IgD-negative memory B cell (primary cell): ENCODE results near the gene DKK3. TPM values are rescaled to one million over a fixed set of nuclear protein-coding genes. Genes with fewer than 3 reads are reported as not detected.

Source experiments
- H3K27ac Mint-ChIP-seq, 3 donors: one replicate each; pipeline ENCODE4 v1.8.0; 2020 to 2022; ENCODE audit warnings: mild to moderate bottlenecking in 3 of 3, mixed read lengths in 3 of 3, moderate library complexity in 1 of 3
- H3K27me3 Mint-ChIP-seq: one replicate; pipeline ENCODE4 v1.8.0; 2021; ENCODE audit warnings: mixed read lengths
- H3K36me3 Mint-ChIP-seq: one replicate; pipeline ENCODE4 v1.8.0; 2020; ENCODE audit warnings: mild to moderate bottlenecking, mixed read lengths
- H3K4me1 Mint-ChIP-seq, 3 donors: one replicate each; pipeline ENCODE4 v1.8.0; 2020 to 2022; ENCODE audit warnings: mixed read lengths in 3 of 3, mild to moderate bottlenecking in 1 of 3
- H3K4me3 Mint-ChIP-seq, 4 donors: one replicate each; pipeline ENCODE4 v1.8.0; 2020 to 2022; ENCODE audit warnings: mild to moderate bottlenecking in 4 of 4, mixed read lengths in 4 of 4, moderate library complexity in 3 of 4
- H3K9me3 Mint-ChIP-seq, 3 donors: one replicate each; pipeline ENCODE4 v1.8.0; 2020 to 2021; ENCODE audit warnings: mixed read lengths in 3 of 3, mild to moderate bottlenecking in 1 of 3
- polyA plus RNA-seq: library from polyadenylated mRNA; unstranded; fragments of 300-500 nt; fragmentation: Illumina TruSeq; gene quantifications from one replicate; pipeline ENCODE4 v1.2.3, GENCODE V29; 2021

DKK3 gene
- polyA plus RNA-seq, 1 donor from 2014 or later, result not detected

GRCh38 chr11:12019337-12019736 is 10.9 kb upstream of the DKK3 start:
- no peaks in the 10 kb centered on the region for H3K4me1 Mint-ChIP-seq
- no peaks in the 10 kb centered on the region for H3K36me3 Mint-ChIP-seq
- no peak overlapping the region for H3K27ac Mint-ChIP-seq
- peaks cover 2 to 8% (median 6%) of the 10 kb centered on the region in 3 donors for H3K9me3 Mint-ChIP-seq
- peaks cover 30% of the 10 kb centered on the region for H3K27me3 Mint-ChIP-seq
- H3K4me3 Mint-ChIP-seq, result no peak overlapping the region

- H3K9me3 Mint-ChIP-seq, result peaks cover 0 to 5% (median 0%) of the 10 kb centered on the region in 3 donors
- H3K4me3 Mint-ChIP-seq, result no peak overlapping the region
- no peaks in the 10 kb centered on the region for H3K4me1 Mint-ChIP-seq
- H3K27me3 Mint-ChIP-seq, result peaks cover 26% of the 10 kb centered on the region
- H3K27ac Mint-ChIP-seq, result no peak overlapping the region
- H3K36me3 Mint-ChIP-seq, result no peaks in the 10 kb centered on the region
Observed at GRCh38 chr11:12017865-12018453, 9.5 kb upstream of the DKK3 start.

- no peaks in the 10 kb centered on the region for H3K36me3 Mint-ChIP-seq
- H3K9me3 Mint-ChIP-seq, result no peaks in the 10 kb centered on the region
- no peak overlapping the region for H3K4me3 Mint-ChIP-seq
- H3K4me1 Mint-ChIP-seq, result no peaks in the 10 kb centered on the region
- peak overlapping the region in 1 of 3 donors; percentile 6 for H3K27ac Mint-ChIP-seq
- peaks cover 20% of the 10 kb centered on the region for H3K27me3 Mint-ChIP-seq
Observed at GRCh38 chr11:12017243-12017678, 8.8 kb upstream of the DKK3 start.

- Mint-ChIP-seq H3K4me1 (no peaks in the 10 kb centered on the region), H3K9me3 (no peaks in the 10 kb centered on the region), H3K27ac (no peak overlapping the region), H3K27me3 (peaks cover 22% of the 10 kb centered on the region), H3K36me3 (no peaks in the 10 kb centered on the region), H3K4me3 (no peak overlapping the region)
Observed at GRCh38 chr11:12016246-12016645, 7.8 kb upstream of the DKK3 start.

GRCh38 chr11:12015486-12015885 is 7.1 kb upstream of the DKK3 start:
- H3K9me3 Mint-ChIP-seq, result no peaks in the 10 kb centered on the region
- H3K36me3 Mint-ChIP-seq, result no peaks in the 10 kb centered on the region
- H3K27ac Mint-ChIP-seq, result no peak overlapping the region
- no peaks in the 10 kb centered on the region for H3K4me1 Mint-ChIP-seq
- H3K4me3 Mint-ChIP-seq, result no peak overlapping the region
- peaks cover 24% of the 10 kb centered on the region for H3K27me3 Mint-ChIP-seq

- H3K27ac Mint-ChIP-seq, result no peak overlapping the region
- H3K4me1 Mint-ChIP-seq, result no peaks in the 10 kb centered on the region
- no peaks in the 10 kb centered on the region for H3K36me3 Mint-ChIP-seq
- no peaks in the 10 kb centered on the region for H3K9me3 Mint-ChIP-seq
- H3K4me3 Mint-ChIP-seq, result no peak overlapping the region
- H3K27me3 Mint-ChIP-seq, result peaks cover 32% of the 10 kb centered on the region
Observed at GRCh38 chr11:12013781-12014180, 5.4 kb upstream of the DKK3 start.

GRCh38 chr11:12009617-12010321 is 1.3 kb upstream of the DKK3 start:
- peak overlapping the region in 1 of 3 donors; percentile 64 for H3K27ac Mint-ChIP-seq
- no peaks in the 10 kb centered on the region for H3K9me3 Mint-ChIP-seq
- H3K4me3 Mint-ChIP-seq, result peak overlapping the region in 3 of 4 donors; percentile 16 to 87 (median 72)
- H3K27me3 Mint-ChIP-seq, result peaks cover 49% of the 10 kb centered on the region
- no peaks in the 10 kb centered on the region for H3K4me1 Mint-ChIP-seq
- no peaks in the 10 kb centered on the region for H3K36me3 Mint-ChIP-seq

GRCh38 chr11:12008790-12009616 is 577 bp upstream of the DKK3 start:
- H3K9me3 Mint-ChIP-seq, result no peaks in the 10 kb centered on the region
- peak overlapping the region in 3 of 4 donors; percentile 41 to 87 (median 72) for H3K4me3 Mint-ChIP-seq
- no peaks in the 10 kb centered on the region for H3K36me3 Mint-ChIP-seq
- H3K27me3 Mint-ChIP-seq, result peaks cover 54% of the 10 kb centered on the region
- H3K27ac Mint-ChIP-seq, result peak overlapping the region in 1 of 3 donors; percentile 64
- H3K4me1 Mint-ChIP-seq, result no peaks in the 10 kb centered on the region

GRCh38 chr11:12007230-12007593 is 1.2 kb downstream of the DKK3 start:
- Mint-ChIP-seq H3K27ac (no peak overlapping the region), H3K4me3 (peak overlapping the region in 1 of 4 donors; percentile 70), H3K36me3 (no peaks in the 10 kb centered on the region), H3K27me3 (peaks cover 56% of the 10 kb centered on the region), H3K9me3 (no peaks in the 10 kb centered on the region), H3K4me1 (no peaks in the 10 kb centered on the region)

GRCh38 chr11:12006552-12007229 is 1.7 kb downstream of the DKK3 start:
- Mint-ChIP-seq H3K9me3 (no peaks in the 10 kb centered on the region), H3K4me3 (no peak overlapping the region), H3K27me3 (peaks cover 56% of the 10 kb centered on the region), H3K36me3 (no peaks in the 10 kb centered on the region), H3K27ac (no peak overlapping the region), H3K4me1 (no peaks in the 10 kb centered on the region)

- H3K27me3 Mint-ChIP-seq, result peaks cover 47% of the 10 kb centered on the region
- H3K4me1 Mint-ChIP-seq, result no peaks in the 10 kb centered on the region
- no peak overlapping the region for H3K27ac Mint-ChIP-seq
- no peak overlapping the region for H3K4me3 Mint-ChIP-seq
- H3K36me3 Mint-ChIP-seq, result no peaks in the 10 kb centered on the region
- H3K9me3 Mint-ChIP-seq, result no peaks in the 10 kb centered on the region
Observed at GRCh38 chr11:12005476-12005875, 3.0 kb downstream of the DKK3 start.

- Mint-ChIP-seq H3K27me3 (peaks cover 43% of the 10 kb centered on the region), H3K36me3 (no peaks in the 10 kb centered on the region), H3K4me3 (no peak overlapping the region), H3K4me1 (no peaks in the 10 kb centered on the region), H3K9me3 (no peaks in the 10 kb centered on the region), H3K27ac (no peak overlapping the region)
Observed at GRCh38 chr11:12005061-12005460, 3.4 kb downstream of the DKK3 start.

- H3K27ac Mint-ChIP-seq, result no peak overlapping the region
Observed at GRCh38 chr11:12003815-12004214, 4.6 kb downstream of the DKK3 start.

GRCh38 chr11:12003336-12003735 is 5.1 kb downstream of the DKK3 start:
- H3K36me3 Mint-ChIP-seq, result no peaks in the 10 kb centered on the region
- peaks cover 37% of the 10 kb centered on the region for H3K27me3 Mint-ChIP-seq
- no peak overlapping the region for H3K4me3 Mint-ChIP-seq
- no peak overlapping the region for H3K27ac Mint-ChIP-seq
- no peaks in the 10 kb centered on the region for H3K9me3 Mint-ChIP-seq
- peaks cover 0 to 6% (median 0%) of the 10 kb centered on the region in 3 donors for H3K4me1 Mint-ChIP-seq

More at GRCh38 chr11:12003815-12004214, 4.6 kb downstream of the DKK3 start:
- no peaks in the 10 kb centered on the region for H3K36me3 Mint-ChIP-seq
- no peaks in the 10 kb centered on the region for H3K9me3 Mint-ChIP-seq
- H3K4me1 Mint-ChIP-seq, result peaks cover 0 to 2% (median 0%) of the 10 kb centered on the region in 3 donors
- no peak overlapping the region for H3K4me3 Mint-ChIP-seq
- peaks cover 35% of the 10 kb centered on the region for H3K27me3 Mint-ChIP-seq

- H3K27ac Mint-ChIP-seq, result no peak overlapping the region
- H3K4me3 Mint-ChIP-seq, result no peak overlapping the region
- H3K36me3 Mint-ChIP-seq, result no peaks in the 10 kb centered on the region
- peaks cover 26% of the 10 kb centered on the region for H3K27me3 Mint-ChIP-seq
- H3K4me1 Mint-ChIP-seq, result peaks cover 0 to 11% (median 0%) of the 10 kb centered on the region in 3 donors
- H3K9me3 Mint-ChIP-seq, result no peaks in the 10 kb centered on the region
Observed at GRCh38 chr11:12001186-12001585, 7.2 kb downstream of the DKK3 start.
